C4-2B (cell line): ENCODE results near the gene MCFD2.
A peak's percentile ranks its signal among the peaks of the same experiment; 100 is the strongest.

ENCODE experiments used
- ZFX ChIP-seq: fragments of 450-650 bp; IDR thresholded peaks from 2 replicates; pipeline ENCODE4 v1.6.1; 2017
- TF ChIP-seq, protein P1 (sequence below): fragments of 450-650 bp; conservative IDR thresholded peaks from 2 replicates; pipeline ENCODE4 v1.5.1; 2017; ENCODE audit warnings: mild to moderate bottlenecking

- TF ChIP-seq, protein P1, sequence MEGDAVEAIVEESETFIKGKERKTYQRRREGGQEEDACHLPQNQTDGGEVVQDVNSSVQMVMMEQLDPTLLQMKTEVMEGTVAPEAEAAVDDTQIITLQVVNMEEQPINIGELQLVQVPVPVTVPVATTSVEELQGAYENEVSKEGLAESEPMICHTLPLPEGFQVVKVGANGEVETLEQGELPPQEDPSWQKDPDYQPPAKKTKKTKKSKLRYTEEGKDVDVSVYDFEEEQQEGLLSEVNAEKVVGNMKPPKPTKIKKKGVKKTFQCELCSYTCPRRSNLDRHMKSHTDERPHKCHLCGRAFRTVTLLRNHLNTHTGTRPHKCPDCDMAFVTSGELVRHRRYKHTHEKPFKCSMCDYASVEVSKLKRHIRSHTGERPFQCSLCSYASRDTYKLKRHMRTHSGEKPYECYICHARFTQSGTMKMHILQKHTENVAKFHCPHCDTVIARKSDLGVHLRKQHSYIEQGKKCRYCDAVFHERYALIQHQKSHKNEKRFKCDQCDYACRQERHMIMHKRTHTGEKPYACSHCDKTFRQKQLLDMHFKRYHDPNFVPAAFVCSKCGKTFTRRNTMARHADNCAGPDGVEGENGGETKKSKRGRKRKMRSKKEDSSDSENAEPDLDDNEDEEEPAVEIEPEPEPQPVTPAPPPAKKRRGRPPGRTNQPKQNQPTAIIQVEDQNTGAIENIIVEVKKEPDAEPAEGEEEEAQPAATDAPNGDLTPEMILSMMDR = peak; percentile 32
- TF ChIP-seq ZFX = no peak
Observed at GRCh38 chr2:46937471-46937901, 21.9 kb upstream of the MCFD2 start.
